Smooth muscle cell (in vitro differentiated cells): ENCODE measurements around the gene MAPKAPK3. TPM values are rescaled to one million over a fixed set of nuclear protein-coding genes. Genes with fewer than 3 reads are reported as not detected.
A peak's percentile ranks its signal among the peaks of the same experiment; 100 is the strongest.

Source experiments
- DNase-seq: peaks from one replicate; lab custom pipeline; 2025; ENCODE audit not compliant: unreplicated experiment; lab: John Stamatoyannopoulos, UW
- H2AFZ ChIP-seq: fragments of 200-600 bp; sonication (generic); 2 replicates; pipeline ENCODE4 v1.6.0; 2016; ENCODE audit warnings: antibody characterized with exemption, low read depth, mild to moderate bottlenecking
- H3F3A ChIP-seq: fragments of 200-600 bp; sonication (generic); 2 replicates; pipeline ENCODE4 v1.6.0; 2017; ENCODE audit warnings: antibody characterized with exemption, low read depth
- H3K27ac ChIP-seq: fragments of 200-600 bp; sonication (generic); 2 replicates; pipeline ENCODE4 v1.5.1; 2016; ENCODE audit warnings: low read depth, mild to moderate bottlenecking
- H3K27me3 ChIP-seq: fragments of 200-600 bp; sonication (generic); 2 replicates; pipeline ENCODE4 v1.6.1; 2016; ENCODE audit warnings: low read depth, mild to moderate bottlenecking
- H3K36me3 ChIP-seq: fragments of 200-600 bp; sonication (generic); 2 replicates; pipeline ENCODE4 v1.5.1; 2016; ENCODE audit warnings: low read depth
- H3K4me1 ChIP-seq: fragments of 200-600 bp; sonication (generic); 2 replicates; pipeline ENCODE4 v1.5.1; 2016; ENCODE audit warnings: low read depth
- H3K4me2 ChIP-seq: fragments of 200-600 bp; sonication (generic); 2 replicates; pipeline ENCODE4 v1.6.0; 2016; ENCODE audit warnings: mild to moderate bottlenecking
- H3K4me3 ChIP-seq: fragments of 200-600 bp; sonication (generic); 2 replicates; pipeline ENCODE4 v1.5.1; 2016; ENCODE audit warnings: mild to moderate bottlenecking
- H3K79me2 ChIP-seq: fragments of 200-600 bp; sonication (generic); 2 replicates; pipeline ENCODE4 v1.6.0; 2016; ENCODE audit warnings: low read depth, mild to moderate bottlenecking
- H3K9ac ChIP-seq: fragments of 200-600 bp; sonication (generic); 2 replicates; pipeline ENCODE4 v1.6.0; 2016; ENCODE audit warnings: low read depth
- H3K9me3 ChIP-seq: fragments of 200-600 bp; sonication (generic); replicated peaks from 2 replicates; pipeline ENCODE4 v1.5.1; 2016; ENCODE audit warnings: low read depth
- H4K20me1 ChIP-seq: fragments of 200-600 bp; sonication (generic); 2 replicates; pipeline ENCODE4 v1.6.0; 2016; ENCODE audit warnings: low read depth
- WGBS: methylation state at CpG from one replicate; pipeline ENCODE4 v1.1.7; 2016; ENCODE audit warnings: low lambda C conversion rate; 5-methylcytosine and 5-hydroxymethylcytosine counted together
- polyA plus RNA-seq: library from polyadenylated mRNA; unstranded; fragments of >200 nt; fragmentation: Nextera tagmentation; extraction: Ambion mirVana; gene quantifications from 2 replicates; pipeline ENCODE4 v1.2.1, GENCODE V29; 2016
- total RNA-seq: library from RNA; depleted of rRNA; stranded (reverse); fragments of >200 nt; gene quantifications from 2 replicates; pipeline ENCODE4 v1.2.3, GENCODE V29; 2014
- TF ChIP-seq, protein P1 (sequence below): fragments of 200-600 bp; sonication (generic); IDR thresholded peaks from 2 replicates; pipeline ENCODE4 v1.5.1; 2017; ENCODE audit warnings: borderline replicate concordance, mild to moderate bottlenecking, antibody characterized with exemption; ENCODE audit not compliant: insufficient read depth, poor library complexity, severe bottlenecking

MAPKAPK3 gene
- total and polyA plus RNA-seq, 2 experiments from 2014 or later = 17.1 to 18.7 TPM

DNA sequence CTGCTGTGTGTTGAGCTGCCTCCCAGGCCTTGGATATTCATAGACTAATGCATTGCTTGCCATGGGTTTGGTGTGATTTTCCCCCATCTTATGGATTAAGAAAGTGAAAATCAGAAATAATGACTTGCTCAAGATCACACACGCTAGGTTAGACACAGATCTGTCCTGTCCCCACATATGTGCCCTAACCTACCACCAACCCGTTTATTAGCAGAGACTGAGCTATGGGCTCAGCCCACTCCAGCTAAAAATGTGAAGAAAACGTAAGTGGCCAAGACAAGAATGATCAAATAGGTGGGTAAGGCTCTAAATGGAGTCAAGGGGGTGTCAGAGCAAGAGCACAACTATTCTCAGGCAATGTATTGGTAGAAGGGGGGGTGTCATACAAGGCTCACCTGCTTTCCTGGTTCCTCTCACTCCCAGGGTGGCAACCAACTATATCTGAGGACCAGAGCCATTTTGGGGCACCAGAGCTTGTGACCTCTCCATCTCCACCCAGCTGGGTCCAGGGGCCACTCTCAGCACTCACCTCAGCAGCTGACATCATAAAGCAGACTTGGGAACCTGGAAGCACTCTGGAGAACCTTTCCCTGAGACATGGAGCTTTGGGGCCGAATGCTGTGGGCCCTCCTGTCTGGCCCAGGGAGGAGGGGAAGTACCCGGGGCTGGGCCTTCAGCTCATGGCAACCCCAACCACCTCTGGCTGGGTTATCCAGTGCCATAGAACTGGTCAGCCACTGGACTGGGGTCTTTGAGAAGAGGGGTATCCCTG, 46.3 kb upstream of the MAPKAPK3 start:
- Histone ChIP-seq H3K4me1 (peaks cover 3% of the 10 kb centered on the region), H3K79me2 (peaks cover 6% of the 10 kb centered on the region), H2AFZ (no peak overlapping the region), H3K4me2 (peak overlapping the region; percentile 88), H3F3A (peaks cover 4% of the 10 kb centered on the region), H3K4me3 (peak overlapping the region; percentile 69), H4K20me1 (no peaks in the 10 kb centered on the region), H3K9me3 (no peaks in the 10 kb centered on the region), H3K27ac (no peak overlapping the region), H3K36me3 (no peaks in the 10 kb centered on the region), H3K9ac (no peak overlapping the region), H3K27me3 (no peaks in the 10 kb centered on the region)
- no peak for DNase-seq
- TF ChIP-seq, protein P1, sequence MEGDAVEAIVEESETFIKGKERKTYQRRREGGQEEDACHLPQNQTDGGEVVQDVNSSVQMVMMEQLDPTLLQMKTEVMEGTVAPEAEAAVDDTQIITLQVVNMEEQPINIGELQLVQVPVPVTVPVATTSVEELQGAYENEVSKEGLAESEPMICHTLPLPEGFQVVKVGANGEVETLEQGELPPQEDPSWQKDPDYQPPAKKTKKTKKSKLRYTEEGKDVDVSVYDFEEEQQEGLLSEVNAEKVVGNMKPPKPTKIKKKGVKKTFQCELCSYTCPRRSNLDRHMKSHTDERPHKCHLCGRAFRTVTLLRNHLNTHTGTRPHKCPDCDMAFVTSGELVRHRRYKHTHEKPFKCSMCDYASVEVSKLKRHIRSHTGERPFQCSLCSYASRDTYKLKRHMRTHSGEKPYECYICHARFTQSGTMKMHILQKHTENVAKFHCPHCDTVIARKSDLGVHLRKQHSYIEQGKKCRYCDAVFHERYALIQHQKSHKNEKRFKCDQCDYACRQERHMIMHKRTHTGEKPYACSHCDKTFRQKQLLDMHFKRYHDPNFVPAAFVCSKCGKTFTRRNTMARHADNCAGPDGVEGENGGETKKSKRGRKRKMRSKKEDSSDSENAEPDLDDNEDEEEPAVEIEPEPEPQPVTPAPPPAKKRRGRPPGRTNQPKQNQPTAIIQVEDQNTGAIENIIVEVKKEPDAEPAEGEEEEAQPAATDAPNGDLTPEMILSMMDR = no peak
- WGBS = 95% methylated on average over 5 of the region's 5 CpGs

DNA sequence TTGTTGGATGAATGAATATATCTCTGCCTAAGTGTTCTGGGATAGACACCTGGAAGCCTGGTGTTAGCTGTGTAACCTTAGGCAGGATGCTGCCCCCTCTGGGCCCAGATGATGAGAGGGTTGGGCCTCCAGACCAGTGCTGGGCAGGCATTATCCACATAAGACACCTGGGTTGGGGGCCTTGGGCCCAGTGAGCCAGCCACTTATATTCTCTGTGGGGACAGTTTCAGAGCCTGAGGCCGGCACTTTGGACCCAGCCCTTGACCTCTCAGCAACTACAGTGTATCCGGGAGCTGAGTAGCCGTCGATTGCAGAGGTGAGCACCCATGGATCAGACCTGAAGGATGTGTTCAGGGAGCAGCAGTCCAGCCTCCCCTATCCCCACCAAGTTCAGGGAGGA, 45.5 kb upstream of the MAPKAPK3 start:
- Histone ChIP-seq H3K36me3 (no peaks in the 10 kb centered on the region), H3K4me3 (no peak overlapping the region), H4K20me1 (no peaks in the 10 kb centered on the region), H3K27me3 (no peaks in the 10 kb centered on the region), H3K4me1 (peaks cover 3% of the 10 kb centered on the region), H3K79me2 (peaks cover 6% of the 10 kb centered on the region), H3K4me2 (no peak overlapping the region), H3K27ac (no peak overlapping the region), H3K9me3 (no peaks in the 10 kb centered on the region), H3F3A (peaks cover 4% of the 10 kb centered on the region), H3K9ac (no peak overlapping the region), H2AFZ (no peak overlapping the region)
- TF ChIP-seq, protein P1 = no peak
- WGBS = 95% methylated on average over 4 of the region's 4 CpGs
- no peak for DNase-seq

DNA sequence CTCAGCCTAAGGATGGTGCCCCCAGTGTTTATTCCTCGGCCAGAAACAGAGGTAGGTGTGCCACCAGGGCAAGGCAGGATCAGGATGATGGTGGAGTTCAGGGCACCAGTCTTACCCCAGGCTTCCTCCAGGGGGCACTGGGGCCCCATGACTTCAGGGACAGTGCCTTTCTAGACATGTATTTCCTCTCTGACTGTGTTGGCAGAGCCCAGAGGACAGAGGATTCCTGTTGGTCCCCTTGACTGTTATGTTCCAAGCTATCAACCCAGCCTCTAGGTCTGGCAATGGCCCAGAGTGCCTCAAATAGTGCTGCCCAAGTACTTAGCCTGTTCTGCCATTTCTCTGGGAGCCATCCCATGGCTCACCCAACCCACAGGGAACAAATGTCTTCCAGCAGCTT, 44.8 kb upstream of the MAPKAPK3 start:
- Histone ChIP-seq H3K9me3 (no peaks in the 10 kb centered on the region), H3K9ac (no peak overlapping the region), H3K4me2 (no peak overlapping the region), H3K79me2 (peaks cover 6% of the 10 kb centered on the region), H3K4me1 (peaks cover 3% of the 10 kb centered on the region), H3F3A (peaks cover 4% of the 10 kb centered on the region), H2AFZ (no peak overlapping the region), H3K27me3 (no peaks in the 10 kb centered on the region), H4K20me1 (no peaks in the 10 kb centered on the region), H3K27ac (no peak overlapping the region), H3K36me3 (no peaks in the 10 kb centered on the region), H3K4me3 (no peak overlapping the region)
- peak; percentile 30 for DNase-seq
- TF ChIP-seq, protein P1 = peak; percentile 72
- WGBS = 75% methylated on average over 1 of the region's 1 CpG
